Keratinocyte (primary cell): Measurements from ENCODE around the gene PPIL4.

ENCODE experiments used
- EZH2 ChIP-seq: IDR thresholded peaks from one replicate; pipeline ENCODE4 v1.6.1; 2012; ENCODE audit warnings: inconsistent platforms, mild to moderate bottlenecking, low read length, moderate library complexity
- TF ChIP-seq, protein P1 (sequence below), 3 experiments: IDR thresholded peaks in 1 of 3; conservative IDR thresholded peaks in 1 of 3; optimal IDR thresholded peaks in 1 of 3; 2 replicates in 2 of 3; 3 replicates in 1 of 3; pipeline versions ENCODE3 to v1.5.1; 2011; ENCODE audit warnings: low read length in 3 of 3, mild to moderate bottlenecking in 3 of 3, moderate library complexity in 2 of 3, control low read depth in 1 of 3, inconsistent platforms in 1 of 3; ENCODE audit not compliant: insufficient read depth in 2 of 3; ENCODE audit errors: extremely low read depth in 1 of 3

DNA sequence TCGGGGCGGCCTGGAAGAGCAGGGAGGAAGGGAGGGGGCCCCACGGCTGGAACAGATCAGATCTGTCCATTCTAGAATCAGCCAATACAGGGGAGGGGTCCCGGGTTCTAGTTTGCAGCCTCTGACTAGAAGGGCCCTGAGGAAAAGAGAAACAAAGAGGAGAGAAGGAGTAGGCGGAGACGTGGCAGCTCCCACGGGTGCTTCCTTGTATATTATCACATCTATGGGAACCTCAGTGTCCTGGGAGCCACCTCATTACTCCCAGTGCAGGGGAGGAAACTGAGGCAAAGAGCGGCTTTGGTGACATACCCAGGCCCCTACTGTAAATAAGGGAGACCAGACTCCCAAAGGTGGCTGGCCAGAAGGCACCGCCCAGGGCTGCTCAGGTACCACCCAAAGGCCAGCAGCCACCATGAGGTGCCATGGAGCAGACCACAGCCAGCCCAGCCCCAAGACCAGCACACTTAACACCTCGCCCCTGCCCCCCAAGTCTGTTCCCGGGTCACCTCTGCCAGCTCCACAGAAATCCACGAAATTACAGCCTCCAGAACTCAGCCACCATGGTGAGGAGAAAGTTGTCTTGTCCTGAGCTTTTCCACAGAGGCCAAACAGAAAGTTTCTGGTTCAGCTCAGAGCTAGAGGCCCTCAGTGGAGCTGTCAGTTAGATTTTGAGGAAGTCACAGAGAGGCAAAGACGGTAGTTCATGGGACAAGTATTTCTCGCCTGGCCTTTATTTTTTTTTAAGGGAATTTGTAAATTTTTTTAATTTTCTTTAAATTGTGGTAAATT, 63.1 kb downstream of the PPIL4 start:
- TF ChIP-seq EZH2, result no peak
- TF ChIP-seq, protein P1, sequence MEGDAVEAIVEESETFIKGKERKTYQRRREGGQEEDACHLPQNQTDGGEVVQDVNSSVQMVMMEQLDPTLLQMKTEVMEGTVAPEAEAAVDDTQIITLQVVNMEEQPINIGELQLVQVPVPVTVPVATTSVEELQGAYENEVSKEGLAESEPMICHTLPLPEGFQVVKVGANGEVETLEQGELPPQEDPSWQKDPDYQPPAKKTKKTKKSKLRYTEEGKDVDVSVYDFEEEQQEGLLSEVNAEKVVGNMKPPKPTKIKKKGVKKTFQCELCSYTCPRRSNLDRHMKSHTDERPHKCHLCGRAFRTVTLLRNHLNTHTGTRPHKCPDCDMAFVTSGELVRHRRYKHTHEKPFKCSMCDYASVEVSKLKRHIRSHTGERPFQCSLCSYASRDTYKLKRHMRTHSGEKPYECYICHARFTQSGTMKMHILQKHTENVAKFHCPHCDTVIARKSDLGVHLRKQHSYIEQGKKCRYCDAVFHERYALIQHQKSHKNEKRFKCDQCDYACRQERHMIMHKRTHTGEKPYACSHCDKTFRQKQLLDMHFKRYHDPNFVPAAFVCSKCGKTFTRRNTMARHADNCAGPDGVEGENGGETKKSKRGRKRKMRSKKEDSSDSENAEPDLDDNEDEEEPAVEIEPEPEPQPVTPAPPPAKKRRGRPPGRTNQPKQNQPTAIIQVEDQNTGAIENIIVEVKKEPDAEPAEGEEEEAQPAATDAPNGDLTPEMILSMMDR (optimal IDR thresholded peaks at IDR 0.05 in 1 of 3, IDR thresholded peaks at IDR 0.05 in 1 of 3, conservative IDR thresholded peaks at IDR 0.05 in 1 of 3; ENCODE audit: extremely low read depth in 1 of 3, insufficient read depth in 2 of 3, low read length in 3 of 3), result no peak
